Peyer's patch (tissue), 4 donors: ENCODE data around the gene PDE8B.

Source experiments
- POLR2A ChIP-seq, 2 donors: fragments of 450-650 bp; IDR thresholded peaks; one replicate each; pipeline ENCODE4 v1.5.1; 2017; ENCODE audit warnings: antibody characterized with exemption in 2 of 2, mild to moderate bottlenecking in 2 of 2, moderate library complexity in 2 of 2
- TF ChIP-seq, protein P1 (sequence below), 6 experiments: fragments of 450-650 bp in 4 of 6; fragments of 200-600 bp in 2 of 6; sonication (generic) in 1 of 6; IDR thresholded peaks; one replicate each; pipeline ENCODE4 v1.5.1; 2017 to 2019; ENCODE audit warnings: antibody characterized with exemption in 6 of 6, mild to moderate bottlenecking in 3 of 6, moderate library complexity in 1 of 6

DNA sequence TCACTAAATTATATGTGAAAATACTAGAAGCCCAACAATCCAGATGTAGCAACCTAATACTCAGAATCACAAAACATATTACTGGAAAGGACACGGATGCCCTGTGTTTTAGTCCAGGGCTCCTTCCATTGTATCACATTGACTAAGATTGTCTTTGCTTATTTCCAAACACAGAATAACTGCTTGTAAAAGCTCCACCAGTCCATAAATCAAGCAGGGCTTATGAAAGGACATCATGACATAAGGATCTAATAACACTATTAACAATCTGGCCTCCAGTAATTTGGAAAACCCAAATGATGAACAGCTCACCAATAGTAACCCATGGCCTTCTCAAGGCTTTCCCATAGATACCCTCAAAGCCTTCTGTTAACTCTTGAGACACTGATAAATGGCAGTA, 241.9 kb downstream of the PDE8B start:
- no peak for TF ChIP-seq POLR2A (IDR thresholded peaks at IDR 0.05)
- TF ChIP-seq, protein P1, sequence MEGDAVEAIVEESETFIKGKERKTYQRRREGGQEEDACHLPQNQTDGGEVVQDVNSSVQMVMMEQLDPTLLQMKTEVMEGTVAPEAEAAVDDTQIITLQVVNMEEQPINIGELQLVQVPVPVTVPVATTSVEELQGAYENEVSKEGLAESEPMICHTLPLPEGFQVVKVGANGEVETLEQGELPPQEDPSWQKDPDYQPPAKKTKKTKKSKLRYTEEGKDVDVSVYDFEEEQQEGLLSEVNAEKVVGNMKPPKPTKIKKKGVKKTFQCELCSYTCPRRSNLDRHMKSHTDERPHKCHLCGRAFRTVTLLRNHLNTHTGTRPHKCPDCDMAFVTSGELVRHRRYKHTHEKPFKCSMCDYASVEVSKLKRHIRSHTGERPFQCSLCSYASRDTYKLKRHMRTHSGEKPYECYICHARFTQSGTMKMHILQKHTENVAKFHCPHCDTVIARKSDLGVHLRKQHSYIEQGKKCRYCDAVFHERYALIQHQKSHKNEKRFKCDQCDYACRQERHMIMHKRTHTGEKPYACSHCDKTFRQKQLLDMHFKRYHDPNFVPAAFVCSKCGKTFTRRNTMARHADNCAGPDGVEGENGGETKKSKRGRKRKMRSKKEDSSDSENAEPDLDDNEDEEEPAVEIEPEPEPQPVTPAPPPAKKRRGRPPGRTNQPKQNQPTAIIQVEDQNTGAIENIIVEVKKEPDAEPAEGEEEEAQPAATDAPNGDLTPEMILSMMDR (IDR thresholded peaks at IDR 0.05), result no peak
